Osteoblast (primary cell): Measurements from ENCODE around the gene WWOX. TPM values are rescaled to one million over a fixed set of nuclear protein-coding genes. Genes with fewer than 3 reads are reported as not detected.

Experiments
- DNase-seq: peaks from one replicate; pipeline ENCODE4 v3.0.0; 2011; ENCODE audit warnings: low spot score, mixed read lengths; ENCODE audit not compliant: insufficient read length; ENCODE audit errors: missing footprints
- H2AFZ ChIP-seq: 2 replicates; pipeline ENCODE4 v1.6.0; 2011; ENCODE audit warnings: mild to moderate bottlenecking, low read length
- H3K27ac ChIP-seq: 2 replicates; pipeline ENCODE4 v1.5.1; 2011; ENCODE audit warnings: mild to moderate bottlenecking, low read depth, low read length, moderate library complexity
- H3K27me3 ChIP-seq: 2 replicates; pipeline ENCODE4 v1.6.0; 2012; ENCODE audit warnings: mild to moderate bottlenecking, control low read depth, inconsistent platforms, low read length, moderate library complexity; ENCODE audit not compliant: insufficient read depth
- H3K36me3 ChIP-seq: 2 replicates; pipeline ENCODE4 v1.5.1; 2011; ENCODE audit warnings: mild to moderate bottlenecking, low read length, control low read depth, moderate library complexity; ENCODE audit not compliant: insufficient read depth
- H3K4me1 ChIP-seq: 2 replicates; pipeline ENCODE4 v1.5.1; 2011; ENCODE audit warnings: mild to moderate bottlenecking, low read length, control low read depth, moderate library complexity; ENCODE audit not compliant: insufficient read depth
- H3K4me2 ChIP-seq: 2 replicates; pipeline ENCODE4 v1.6.0; 2011; ENCODE audit warnings: mild to moderate bottlenecking, low read length; ENCODE audit not compliant: insufficient read depth
- H3K4me3 ChIP-seq: fragments of 200-600 bp; sonication (generic); 3 replicates; pipeline ENCODE4 v1.5.1; 2012; ENCODE audit warnings: mild to moderate bottlenecking, low read length, inconsistent platforms; ENCODE audit not compliant: insufficient read depth
- H3K79me2 ChIP-seq: 2 replicates; pipeline ENCODE4 v1.6.0; 2012; ENCODE audit warnings: mild to moderate bottlenecking, low read length, control low read depth, inconsistent platforms; ENCODE audit not compliant: insufficient read depth
- H3K9me3 ChIP-seq: 2 replicates; pipeline ENCODE4 v1.5.1; 2011; ENCODE audit warnings: low read depth, low read length, control low read depth
- H4K20me1 ChIP-seq: 2 replicates; pipeline ENCODE4 v1.6.0; 2012; ENCODE audit warnings: mild to moderate bottlenecking, low read length, control low read depth; ENCODE audit not compliant: insufficient read depth
- CTCF ChIP-seq: IDR thresholded peaks from 2 replicates; pipeline ENCODE4 v1.5.1; 2011; ENCODE audit warnings: mild to moderate bottlenecking, low read depth, low read length, moderate library complexity; ENCODE audit errors: extremely low read depth
- total RNA-seq: library from RNA; depleted of rRNA; stranded (reverse); fragments of >200 nt; gene quantifications from 2 replicates; pipeline ENCODE4 v1.2.3, GENCODE V29; 2012

The WWOX gene
- total RNA-seq, 1 donor: 23.9 TPM

DNA sequence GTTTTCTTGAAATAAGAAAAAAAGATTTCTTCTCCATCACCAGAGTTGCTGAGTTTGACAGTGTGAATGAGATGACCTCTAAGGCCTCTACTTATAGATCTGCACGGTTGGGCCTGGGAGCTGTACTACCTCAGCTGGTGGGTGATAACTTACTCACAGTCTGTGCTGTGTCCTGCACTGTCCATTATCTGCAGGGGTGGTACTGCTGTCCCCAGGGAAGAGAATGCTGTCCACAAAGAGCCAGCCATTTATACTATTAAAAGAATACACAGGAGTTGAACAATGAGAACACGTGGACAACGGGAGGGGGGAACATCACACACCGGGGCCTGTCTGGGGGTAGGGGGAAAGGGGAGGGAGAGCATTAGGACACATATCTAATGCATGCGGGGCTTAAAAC lies 655.3 kb downstream of the WWOX start:
- Histone ChIP-seq H4K20me1 (no peaks in the 10 kb centered on the region), H3K27me3 (no peaks in the 10 kb centered on the region), H3K27ac (no peak overlapping the region), H3K4me1 (no peaks in the 10 kb centered on the region), H3K4me3 (no peak overlapping the region), H3K79me2 (no peaks in the 10 kb centered on the region), H2AFZ (no peak overlapping the region), H3K4me2 (no peak overlapping the region), H3K36me3 (no peaks in the 10 kb centered on the region), H3K9me3 (no peaks in the 10 kb centered on the region)
- no peak for TF ChIP-seq CTCF
- no peak for DNase-seq

DNA sequence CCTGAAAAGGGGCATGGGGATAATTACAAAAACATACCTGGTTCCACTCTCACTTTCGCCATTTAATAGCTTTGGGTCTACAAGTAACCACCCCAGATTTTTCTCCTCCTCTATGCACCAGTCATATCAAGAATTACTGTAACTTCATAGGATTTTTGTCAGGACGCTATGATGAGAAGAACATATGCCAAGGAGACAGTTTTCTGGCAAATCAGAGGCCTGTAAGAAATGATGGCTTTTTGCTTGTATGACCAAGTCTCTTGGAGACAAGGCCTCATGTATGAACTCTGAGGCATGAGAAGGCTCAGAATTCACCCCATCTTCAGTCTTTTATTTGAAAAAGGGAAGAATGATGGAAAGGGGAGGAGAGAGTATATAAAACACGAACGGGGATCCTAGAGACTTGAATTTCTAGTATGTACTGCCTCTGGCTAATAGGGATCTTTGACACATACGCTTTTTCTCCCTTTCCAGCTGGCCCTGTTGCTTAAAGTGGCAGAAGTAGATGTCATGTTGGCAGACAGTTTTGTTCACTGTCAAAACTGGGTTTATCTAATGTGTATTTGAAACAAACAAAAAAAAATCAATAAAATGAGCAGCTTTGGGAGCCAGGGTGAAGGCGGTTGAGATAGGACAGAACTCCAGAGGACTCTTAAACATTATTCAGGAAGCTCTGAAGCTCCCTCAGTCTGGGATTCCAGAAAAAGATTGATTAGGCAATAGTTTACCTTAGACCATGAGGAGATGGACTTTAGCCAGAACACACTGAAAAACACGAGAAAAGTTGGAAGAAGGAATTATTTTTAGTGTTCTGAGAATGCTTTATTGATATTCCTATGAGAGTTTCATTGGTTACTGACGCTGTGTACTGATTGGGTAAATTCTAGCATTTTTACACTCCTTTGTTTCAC lies 656.6 kb downstream of the WWOX start:
- Histone ChIP-seq H2AFZ (no peak overlapping the region), H3K4me2 (no peak overlapping the region), H3K9me3 (peaks cover 2% of the 10 kb centered on the region), H3K36me3 (no peaks in the 10 kb centered on the region), H3K27ac (no peak overlapping the region), H3K79me2 (no peaks in the 10 kb centered on the region), H3K4me3 (no peak overlapping the region), H3K27me3 (no peaks in the 10 kb centered on the region), H4K20me1 (no peaks in the 10 kb centered on the region), H3K4me1 (no peaks in the 10 kb centered on the region)
- no peak for DNase-seq
- TF ChIP-seq CTCF: no peak

GRCh38 chr16:78759596-78759995 lies 660.1 kb downstream of the WWOX start:
- Histone ChIP-seq H3K27ac (no peak overlapping the region), H3K79me2 (no peaks in the 10 kb centered on the region), H3K9me3 (peaks cover 2% of the 10 kb centered on the region), H3K4me2 (no peak overlapping the region), H3K36me3 (no peaks in the 10 kb centered on the region), H3K4me3 (no peak overlapping the region), H2AFZ (no peak overlapping the region), H4K20me1 (no peaks in the 10 kb centered on the region), H3K4me1 (no peaks in the 10 kb centered on the region), H3K27me3 (no peaks in the 10 kb centered on the region)
- DNase-seq: no peak
- TF ChIP-seq CTCF: no peak

DNA sequence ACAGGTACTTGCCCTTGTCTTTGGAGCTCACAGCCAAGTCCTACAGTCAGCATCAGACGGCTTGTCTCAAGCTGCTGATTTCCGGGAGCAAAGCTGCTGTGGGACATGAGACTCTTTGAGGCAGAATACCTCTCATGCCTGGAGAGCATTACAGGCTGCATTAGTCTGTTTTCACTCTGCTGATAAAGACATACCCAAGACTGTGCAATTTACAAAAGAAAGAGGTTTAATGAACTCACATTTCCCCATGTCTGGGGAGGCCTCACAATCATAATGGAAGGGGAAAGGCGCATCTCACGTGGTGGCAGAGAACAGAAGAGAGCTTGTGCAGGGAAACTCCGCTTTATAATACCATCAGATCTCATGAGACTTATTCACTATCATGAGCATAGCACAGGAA lies 661.2 kb downstream of the WWOX start:
- no peaks in the 10 kb centered on the region for H3K36me3 ChIP-seq
- no peak overlapping the region for H3K4me2 ChIP-seq
- TF ChIP-seq CTCF: no peak
- no peak overlapping the region for H3K27ac ChIP-seq
- H3K27me3 ChIP-seq: no peaks in the 10 kb centered on the region
- no peaks in the 10 kb centered on the region for H4K20me1 ChIP-seq
- no peaks in the 10 kb centered on the region for H3K4me1 ChIP-seq
- H3K4me3 ChIP-seq: no peak overlapping the region
- peaks cover 2% of the 10 kb centered on the region for H3K9me3 ChIP-seq
- no peak for DNase-seq
- H2AFZ ChIP-seq: no peak overlapping the region
- H3K79me2 ChIP-seq: no peaks in the 10 kb centered on the region
